PC-9 (cell line): Measurements from ENCODE around the gene MYLK. TPM values are rescaled to one million over a fixed set of nuclear protein-coding genes. Genes with fewer than 3 reads are reported as not detected.

Source experiments
- BruUV-seq: library from RNA; stranded (reverse); fragments of 400-500 nt; replicated peaks from 2 replicates; lab custom pipeline; 2021; lab: Mats Ljungman, UMichigan
- CTCF ChIA-PET: fragments of 300-600 bp; sonication (Branson Sonifier 250); formaldehyde crosslinking; loops from one replicate; lab custom pipeline; 2022; ENCODE audit warnings: antibody characterized with exemption; lab: Charles Lee
- POLR2A ChIA-PET: fragments of 300-600 bp; sonication (Branson Sonifier 250); formaldehyde crosslinking; loops from one replicate; lab custom pipeline; 2022; ENCODE audit warnings: antibody characterized with exemption; ENCODE audit not compliant: unreplicated experiment; lab: Charles Lee
- DNase-seq, 2 experiments: peaks; one replicate each; pipeline versions ENCODE4 v3.0.0 to v3.0.0-alpha.2; 2015 to 2022; ENCODE audit warnings: mixed read lengths in 1 of 2
- H2AFZ ChIP-seq: fragments of 200-600 bp; sonication (generic); 2 replicates; pipeline ENCODE4 v1.8.1; 2017; ENCODE audit warnings: antibody characterized with exemption
- H3F3A ChIP-seq: fragments of 200-600 bp; sonication (generic); 2 replicates; pipeline ENCODE4 v1.8.1; 2017; ENCODE audit warnings: antibody characterized with exemption, mild to moderate bottlenecking, low read depth; ENCODE audit not compliant: insufficient read depth
- H3K27ac ChIP-seq: fragments of 200-600 bp; sonication (generic); 2 replicates; pipeline ENCODE4 v1.6.1; 2016; ENCODE audit warnings: mixed run types
- H3K27me3 ChIP-seq: fragments of 200-600 bp; sonication (generic); 2 replicates; pipeline ENCODE4 v1.6.1; 2016; ENCODE audit warnings: low read depth, mixed run types; ENCODE audit not compliant: insufficient read depth
- H3K36me3 ChIP-seq: fragments of 200-600 bp; sonication (generic); 2 replicates; pipeline ENCODE4 v1.6.1; 2016; ENCODE audit warnings: low read depth, mixed run types
- H3K4me1 ChIP-seq: fragments of 200-600 bp; sonication (generic); replicated peaks from 2 replicates; pipeline ENCODE4 v1.6.1; 2016; ENCODE audit warnings: mixed run types; ENCODE audit not compliant: insufficient read depth
- H3K4me2 ChIP-seq: fragments of 200-600 bp; sonication (generic); 2 replicates; pipeline ENCODE4 v1.6.1; 2017; ENCODE audit warnings: mixed run types
- H3K4me3 ChIP-seq: fragments of 200-600 bp; sonication (generic); 2 replicates; pipeline ENCODE4 v1.6.1; 2016; ENCODE audit warnings: mixed run types
- H3K79me2 ChIP-seq: fragments of 200-600 bp; sonication (generic); 2 replicates; pipeline ENCODE4 v1.6.1; 2017; ENCODE audit warnings: low read depth, mixed run types
- H3K9me2 ChIP-seq: fragments of 200-600 bp; sonication (generic); 2 replicates; pipeline ENCODE4 v1.8.1; 2017; ENCODE audit warnings: mild to moderate bottlenecking; ENCODE audit not compliant: insufficient read depth
- H3K9me3 ChIP-seq: fragments of 200-600 bp; sonication (generic); 2 replicates; pipeline ENCODE4 v1.8.1; 2016; ENCODE audit warnings: low read depth; ENCODE audit not compliant: insufficient read depth
- H4K20me1 ChIP-seq: fragments of 200-600 bp; sonication (generic); 2 replicates; pipeline ENCODE4 v1.8.1; 2017; ENCODE audit not compliant: insufficient read depth
- CTCF ChIP-seq: fragments of 200-600 bp; sonication (generic); conservative IDR thresholded peaks from 2 replicates; pipeline ENCODE4 v1.6.1; 2017; ENCODE audit warnings: mixed run types, antibody characterized with exemption, mild to moderate bottlenecking, moderate library complexity
- EZH2 ChIP-seq: fragments of 200-600 bp; sonication (generic); IDR thresholded peaks from 2 replicates; pipeline ENCODE4 v1.8.0; 2017; ENCODE audit warnings: antibody characterized with exemption, low read depth
- intact Hi-C: fragments of 100-400 bp; cut with micrococcal nuclease; formaldehyde crosslinking; loops from one replicate; pipeline ENCODE4 v1.10.0; 2022; ENCODE audit not compliant: unreplicated experiment
- total RNA-seq: library from RNA; stranded (reverse); gene quantifications from 2 replicates; pipeline ENCODE4 v1.2.3, GENCODE V29; 2021

MYLK gene
- total RNA-seq, 1 experiment from 2014 or later = 0.72 TPM

DNA sequence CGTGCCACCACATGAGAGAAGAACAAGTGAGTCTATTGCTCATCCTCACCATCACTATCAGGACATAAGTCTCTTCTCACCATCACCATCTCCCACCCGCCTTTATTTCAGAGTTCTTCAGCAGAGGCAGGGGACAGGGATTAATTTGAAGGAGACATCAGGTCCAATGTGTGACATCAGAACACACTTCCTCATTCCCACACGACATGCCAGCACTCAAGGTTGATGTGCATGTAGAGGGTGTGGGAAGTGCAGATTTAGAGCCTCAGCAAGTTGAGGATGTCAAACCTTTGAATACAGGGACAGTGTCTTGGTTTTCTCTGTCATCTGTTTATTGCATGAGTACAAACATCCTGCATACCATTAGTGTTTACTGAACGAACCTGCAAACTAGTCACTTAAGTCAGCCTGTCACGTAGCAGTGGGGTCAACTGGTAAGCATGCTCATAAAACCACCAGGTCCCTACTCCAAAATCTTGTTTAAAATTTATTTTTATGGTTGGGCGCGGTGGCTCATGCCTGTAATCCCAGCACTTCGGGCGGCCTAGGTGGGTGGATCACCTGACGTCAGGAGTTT is 104.4 kb downstream of the MYLK start:
- ChIA-PET POLR2A (no interaction called here), CTCF (no interaction called here)
- Histone ChIP-seq H3K27ac (no peak overlapping the region), H3K9me3 (no peaks in the 10 kb centered on the region), H4K20me1 (no peaks in the 10 kb centered on the region), H3K4me1 (no peaks in the 10 kb centered on the region), H3K79me2 (no peaks in the 10 kb centered on the region), H3K4me2 (no peak overlapping the region), H3K4me3 (no peak overlapping the region), H2AFZ (no peak overlapping the region), H3K27me3 (no peaks in the 10 kb centered on the region), H3K36me3 (no peaks in the 10 kb centered on the region), H3F3A (no peaks in the 10 kb centered on the region), H3K9me2 (no peaks in the 10 kb centered on the region)
- no peak for TF ChIP-seq EZH2
- TF ChIP-seq CTCF = no peak
- no peak for DNase-seq
- intact Hi-C loops = no loop called here
- BruUV-seq = no TSS peak

GRCh38 chr3:123778991-123779622 is 105.0 kb downstream of the MYLK start:
- Histone ChIP-seq H3K27me3 (no peaks in the 10 kb centered on the region), H3K4me1 (no peaks in the 10 kb centered on the region), H2AFZ (no peak overlapping the region), H4K20me1 (no peaks in the 10 kb centered on the region), H3K4me2 (no peak overlapping the region), H3K27ac (no peak overlapping the region), H3K79me2 (no peaks in the 10 kb centered on the region), H3K36me3 (no peaks in the 10 kb centered on the region), H3K4me3 (no peak overlapping the region), H3K9me3 (no peaks in the 10 kb centered on the region), H3F3A (no peaks in the 10 kb centered on the region), H3K9me2 (no peaks in the 10 kb centered on the region)
- TF ChIP-seq CTCF (no peak), EZH2 (no peak)
- no peak for DNase-seq
- ChIA-PET CTCF (no interaction called here), POLR2A (interaction anchor here (0.7 kb wide), 1 partner anchor 174 kb away, joined by 13 read pairs; no protein-coding TSS in a partner anchor)
- BruUV-seq = no TSS peak
- intact Hi-C loops = no loop called here

DNA sequence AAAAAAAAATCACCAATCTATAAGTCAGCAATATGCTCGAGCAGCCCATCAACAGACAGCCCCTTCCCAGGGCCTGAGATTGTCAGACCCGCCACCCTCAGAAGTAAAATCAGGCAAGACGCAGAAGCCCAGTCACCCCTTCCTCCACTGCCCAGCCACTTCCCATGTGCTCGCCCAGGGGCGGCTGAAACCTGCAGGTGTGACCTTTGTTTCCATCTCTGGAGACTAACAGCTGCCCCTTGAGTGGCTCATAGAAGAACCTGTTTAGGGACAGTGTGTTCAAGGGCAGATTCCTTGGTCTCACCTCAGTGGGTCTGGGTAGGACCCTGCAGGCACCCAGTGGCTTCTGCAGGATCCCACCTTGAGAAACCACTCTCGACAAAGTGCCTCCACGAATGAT is 105.6 kb downstream of the MYLK start:
- H3K4me2 ChIP-seq = no peak overlapping the region
- no peaks in the 10 kb centered on the region for H3K4me1 ChIP-seq
- no peak for DNase-seq
- no TSS peak for BruUV-seq
- no peaks in the 10 kb centered on the region for H4K20me1 ChIP-seq
- ChIA-PET CTCF (no interaction called here), POLR2A (interaction anchor here (0.7 kb wide), 1 partner anchor 175 kb away, joined by 13 read pairs; no protein-coding TSS in a partner anchor)
- H3K9me3 ChIP-seq = no peaks in the 10 kb centered on the region
- no peaks in the 10 kb centered on the region for H3K27me3 ChIP-seq
- no peak overlapping the region for H2AFZ ChIP-seq
- TF ChIP-seq CTCF = no peak
- H3F3A ChIP-seq = no peaks in the 10 kb centered on the region
- no peak overlapping the region for H3K4me3 ChIP-seq
- intact Hi-C loops = no loop called here
- H3K79me2 ChIP-seq = no peaks in the 10 kb centered on the region
- H3K36me3 ChIP-seq = no peaks in the 10 kb centered on the region
- no peaks in the 10 kb centered on the region for H3K9me2 ChIP-seq
- H3K27ac ChIP-seq = no peak overlapping the region
